ENCODE data around the gene BCL7B. TPM values are rescaled to one million over a fixed set of nuclear protein-coding genes. Genes with fewer than 3 reads are reported as not detected.

BCL7B gene
- total and polyA plus RNA-seq, 10 of the 15 experiments (the other 5 are each of a cell fraction or from before 2014, with no cell fraction given) = 10.9 to 61.8 (median 50.2) TPM

- no peak for TF ChIP-seq E4F1 (IDR thresholded peaks at IDR 0.05; ENCODE audit: borderline replicate concordance, partially characterized antibody)
Observed at GRCh38 chr7:73504920-73505319, 52.6 kb downstream of the BCL7B start (continued).

GRCh38 chr7:73504017-73504416, 53.5 kb downstream of the BCL7B start:
- ChIA-PET SMC1A (ENCODE audit: uncharacterized antibody, unreplicated experiment) (interaction anchor here (1.6 to 2.2 kb wide), 2 partner anchors 10 to 19 kb away, joined by 4 to 10 read pairs; partner anchors contain the start of gene BAZ1B), CTCF (interaction anchor here (1.0 to 1.2 kb wide), 4 partner anchors 10 to 26 kb away, joined by 3 read pairs; no protein-coding TSS in a partner anchor), RAD21 (ENCODE audit: unreplicated experiment) (no interaction called here), POLR2A (no interaction called here)
- Histone ChIP-seq H4K20me1 (ENCODE audit: control insufficient read depth, insufficient read depth) (0 out of 2 replicates have a peak, but pooled peaks cover 4% of the 10 kb centered on the region), H3K4me1 (ENCODE audit: control insufficient read depth, insufficient read depth, low read length) (no peaks in the 10 kb centered on the region), H3K9me3 (replicated peaks; ENCODE audit: control insufficient read depth, insufficient read depth, low read length) (no peaks in the 10 kb centered on the region), H2AFZ (ENCODE audit: control insufficient read depth, low read depth, low read length) (no peak overlapping the region), H3K9ac (ENCODE audit: control insufficient read depth, insufficient read depth, low read length) (no peak overlapping the region), H3K36me3 (ENCODE audit: control insufficient read depth in 2 of 2, insufficient read depth in 2 of 2, low read length in 1 of 2) (peaks cover 18 to 59% of the 10 kb centered on the region in 2 experiments), H3K4me2 (ENCODE audit: control insufficient read depth, insufficient read depth) (no peak overlapping the region), H3K4me3 (no peak overlapping the region), H3K27me3 (replicated peaks in 1 of 2; ENCODE audit: control insufficient read depth in 2 of 2, insufficient read depth in 2 of 2, low read length in 1 of 2) (no peaks in the 10 kb centered on the region), H3K79me2 (ENCODE audit: control insufficient read depth, insufficient read depth, low read length) (no peaks in the 10 kb centered on the region; the same call in 1 of the 2 replicates), H3K27ac (ENCODE audit: control insufficient read depth, insufficient read depth) (no peak overlapping the region)
- DNase-seq (ENCODE audit: low read depth, low spot score) (no peak), ATAC-seq (no peak), FAIRE-seq (no peak)
- WGBS (ENCODE audit: insufficient coverage, insufficient replicate concordance, low lambda C conversion rate, missing lambda C conversion rate) = 100% methylated on average over 2 of the region's 2 CpGs
- intact Hi-C loops (cut with micrococcal nuclease; ENCODE audit: unreplicated experiment) = no loop called here
- BruUV-seq (replicated peaks) = no TSS peak
- in situ Hi-C loops (cut with MboI) = no loop called here
- TF ChIP-seq SMARCA5 (IDR thresholded peaks at IDR 0.05) = no peak
- no peak for TF ChIP-seq NFIC (IDR thresholded peaks at IDR 0.05; ENCODE audit: low read depth, low read length)
- TF ChIP-seq POLR2AphosphoS5 (IDR thresholded peaks at IDR 0.05; ENCODE audit: low read length) = no peak
- TF ChIP-seq TCF12 (IDR thresholded peaks at IDR 0.05; ENCODE audit: low read depth, low read length) = no peak
- TF ChIP-seq NFXL1 (IDR thresholded peaks at IDR 0.05; ENCODE audit: borderline replicate concordance) = no peak
- TF ChIP-seq RELA (IDR thresholded peaks at IDR 0.05; ENCODE audit: borderline replicate concordance, partially characterized antibody) = no peak
- no peak for TF ChIP-seq EGR1 (IDR thresholded peaks at IDR 0.05; ENCODE audit: borderline replicate concordance in 1 of 2, low read depth in 2 of 2, low read length in 2 of 2)
- no peak for TF ChIP-seq RB1 (IDR thresholded peaks at IDR 0.05; ENCODE audit: borderline replicate concordance)
- no peak for TF ChIP-seq MAX (IDR thresholded peaks at IDR 0.05; ENCODE audit: low read depth, low read length)
- no peak for TF ChIP-seq ZNF217 (IDR thresholded peaks at IDR 0.05)
- no peak for TF ChIP-seq SIX5 (IDR thresholded peaks at IDR 0.05; ENCODE audit: low read depth, low read length, severe bottlenecking)
- no peak for TF ChIP-seq NR2C2 (IDR thresholded peaks at IDR 0.05; ENCODE audit: borderline replicate concordance, control insufficient read depth, insufficient read length, low read depth)
- TF ChIP-seq NFYA (IDR thresholded peaks at IDR 0.05; ENCODE audit: borderline replicate concordance, low read depth, low read length) = no peak
- no peak for TF ChIP-seq FOXM1 (IDR thresholded peaks at IDR 0.05; ENCODE audit: low read depth, low read length)
- TF ChIP-seq CUX1 (IDR thresholded peaks at IDR 0.05; ENCODE audit: insufficient replicate concordance, low read depth, low read length) = no peak
